GM19099 (cell line): ENCODE results near the gene FGF21.
A peak's percentile ranks its signal among the peaks of the same experiment; 100 is the strongest.

Experiments used
- POLR2A ChIP-seq: IDR thresholded peaks from 3 replicates; pipeline ENCODE4 v1.6.1; 2011; ENCODE audit warnings: low read depth; ENCODE audit not compliant: insufficient read length; ENCODE audit errors: extremely low read depth

Gene FGF21

GRCh38 chr19:48741129-48741999 is 14.0 kb upstream of the FGF21 start:
- TF ChIP-seq POLR2A: no peak

DNA sequence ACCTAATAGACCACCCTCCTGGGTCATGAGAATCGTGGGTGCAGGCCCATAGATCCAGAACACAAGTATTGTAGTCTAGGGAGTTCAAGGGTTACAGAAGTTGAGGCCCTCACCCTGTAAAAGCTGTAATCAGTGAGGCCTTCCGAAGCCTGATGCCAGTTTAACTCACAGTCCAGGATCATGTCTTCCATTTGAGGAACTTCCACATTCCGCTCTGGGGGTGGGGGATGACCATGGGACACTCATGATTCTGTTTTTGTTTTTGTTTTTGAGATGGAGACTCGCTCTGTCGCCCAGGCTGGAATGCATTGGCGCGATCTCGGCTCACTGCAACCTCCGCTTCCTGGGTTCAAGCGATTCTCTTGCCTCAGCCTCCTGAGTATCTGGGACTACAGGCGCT is 13.2 kb upstream of the FGF21 start:
- TF ChIP-seq POLR2A: no peak

GRCh38 chr19:48745208-48745995 is 9.9 kb upstream of the FGF21 start:
- no peak for TF ChIP-seq POLR2A

- no peak for TF ChIP-seq POLR2A
Measured at GRCh38 chr19:48746110-48746509, 9.2 kb upstream of the FGF21 start.

- no peak for TF ChIP-seq POLR2A
Measured at GRCh38 chr19:48746738-48747575, 8.4 kb upstream of the FGF21 start, which contains the start of gene IZUMO1. TSS of gene IZUMO1 (minus strand) at chr19:48746909. CDS start at chr19:48745859, 1,050 bp downstream.

DNA sequence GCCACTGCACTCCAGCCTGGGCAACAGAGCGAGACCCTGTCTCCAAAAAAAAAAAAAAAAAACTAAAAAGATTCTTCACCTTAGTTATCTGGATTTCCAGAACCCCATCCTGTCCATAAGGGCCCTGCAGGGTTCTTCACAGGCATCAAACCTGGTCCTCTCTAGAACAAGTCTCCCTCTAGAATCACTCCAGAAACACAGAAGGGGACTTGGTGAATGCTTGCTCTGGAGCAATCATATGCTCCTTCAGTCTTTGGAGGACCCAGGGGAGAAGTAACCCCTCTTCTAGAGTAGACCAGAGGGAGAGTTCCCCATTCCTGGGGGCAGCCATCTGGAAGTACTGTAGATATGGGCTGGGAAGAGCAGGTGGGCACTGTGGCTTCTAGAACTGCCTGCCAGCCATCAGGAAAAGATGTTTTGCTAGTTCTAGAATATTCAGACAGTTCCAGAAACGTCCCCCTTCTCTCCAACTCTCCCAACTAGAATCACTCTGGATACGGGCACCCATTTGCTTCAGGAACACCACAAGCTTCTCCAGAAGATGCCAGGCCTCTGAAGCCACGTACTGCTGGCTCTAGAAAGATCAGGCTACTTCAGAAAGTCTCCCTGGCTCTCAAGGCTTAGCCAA is 5.6 kb upstream of the FGF21 start:
- TF ChIP-seq POLR2A: no peak

GRCh38 chr19:48750351-48750750 is 5.0 kb upstream of the FGF21 start:
- no peak for TF ChIP-seq POLR2A

DNA sequence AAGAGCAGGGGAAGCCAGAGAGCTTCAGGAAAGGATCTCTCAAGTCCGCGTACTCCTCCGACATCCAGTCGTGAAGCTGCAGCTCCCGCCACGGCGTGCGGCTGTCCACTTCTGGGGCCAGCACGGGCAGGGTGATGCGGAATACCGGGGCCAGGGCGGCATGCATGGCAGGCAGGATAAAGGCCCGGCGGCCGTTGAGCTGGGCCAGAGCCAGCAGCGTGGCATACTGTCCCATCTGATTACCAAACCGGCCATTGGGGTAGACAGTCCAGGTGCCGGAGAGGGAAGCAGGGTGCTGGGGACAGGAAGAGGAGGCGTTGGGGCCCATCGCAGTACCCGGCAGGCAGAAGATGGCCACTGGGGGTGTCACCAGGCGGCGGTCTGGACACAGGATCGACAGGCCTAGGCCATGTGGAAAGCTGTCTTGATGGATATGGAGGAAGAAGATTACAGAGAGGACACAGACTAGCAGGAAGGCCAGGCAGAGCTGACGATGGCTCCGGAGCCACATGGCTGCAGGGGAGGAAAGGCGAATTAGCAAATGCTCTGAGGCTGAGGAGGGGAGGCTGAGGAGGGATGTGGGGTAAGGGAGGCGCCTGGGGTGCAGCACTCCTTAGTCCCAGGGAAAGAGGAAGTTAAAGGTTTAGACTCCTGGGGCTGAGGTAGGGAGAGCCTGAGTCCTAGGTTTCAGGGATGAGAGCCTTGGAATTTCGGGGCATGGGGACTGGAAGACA is 4.4 kb upstream of the FGF21 start:
- no peak for TF ChIP-seq POLR2A

GRCh38 chr19:48751845-48752495 is 3.4 kb upstream of the FGF21 start:
- TF ChIP-seq POLR2A: no peak

DNA sequence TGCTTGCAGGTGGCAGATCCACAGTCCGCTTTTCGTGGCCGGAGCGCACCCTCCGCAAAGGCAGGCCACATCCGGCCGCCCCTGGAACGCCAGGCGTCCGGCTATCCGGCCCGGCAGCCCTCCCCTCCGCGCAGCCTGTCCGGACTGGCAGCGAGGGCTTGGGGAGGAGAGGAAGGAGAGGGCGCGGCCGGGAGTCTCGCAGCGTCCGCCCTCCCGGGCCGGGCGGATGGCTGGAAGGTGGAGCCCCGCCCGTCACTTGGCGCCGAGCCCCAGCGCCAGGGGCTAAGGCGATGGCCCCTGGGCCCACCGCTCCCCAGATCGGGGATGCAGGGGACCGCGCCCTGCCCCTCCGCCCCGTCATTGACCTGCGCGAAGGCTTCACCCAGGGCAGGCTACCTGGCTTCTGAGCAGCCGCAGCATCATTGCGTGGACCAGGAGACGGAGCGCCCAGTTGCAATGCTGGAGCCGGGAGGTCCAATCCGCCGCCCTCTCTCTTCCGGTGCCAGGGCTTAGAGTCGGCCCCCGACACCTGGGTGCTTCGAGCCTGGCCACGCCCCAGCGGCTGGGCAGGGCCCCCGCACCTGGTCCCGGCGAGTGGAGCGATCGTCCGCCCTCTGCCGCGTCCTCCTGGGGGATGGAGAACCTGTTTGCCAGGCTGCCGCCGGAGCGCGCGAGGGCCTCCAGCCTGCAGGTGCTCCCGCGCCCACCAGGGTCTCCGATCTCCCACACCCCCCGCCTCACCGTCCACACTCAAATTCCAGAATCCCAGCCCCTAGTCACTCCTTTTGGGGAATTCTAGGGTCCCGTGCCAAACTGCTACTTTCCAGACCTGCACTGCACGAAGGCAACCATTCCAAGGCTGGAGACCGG is 2.6 kb upstream of the FGF21 start, which contains the start of gene FUT1:
Gene FUT1 (minus strand): TSS at position 146 of the 870 bp plus-strand sequence. CDS start 1,360 bp downstream, outside the sequence.
- peak; percentile 20 for TF ChIP-seq POLR2A

GRCh38 chr19:48755787-48756186 is 463 bp downstream of the FGF21 start:
- no peak for TF ChIP-seq POLR2A

DNA sequence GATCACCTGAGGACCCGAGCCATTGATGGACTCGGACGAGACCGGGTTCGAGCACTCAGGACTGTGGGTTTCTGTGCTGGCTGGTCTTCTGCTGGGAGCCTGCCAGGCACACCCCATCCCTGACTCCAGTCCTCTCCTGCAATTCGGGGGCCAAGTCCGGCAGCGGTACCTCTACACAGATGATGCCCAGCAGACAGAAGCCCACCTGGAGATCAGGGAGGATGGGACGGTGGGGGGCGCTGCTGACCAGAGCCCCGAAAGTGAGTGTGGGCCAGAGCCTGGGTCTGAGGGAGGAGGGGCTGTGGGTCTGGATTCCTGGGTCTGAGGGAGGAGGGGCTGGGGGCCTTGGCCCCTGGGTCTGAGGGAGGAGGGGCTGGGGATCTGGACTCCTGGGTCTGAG is 888 bp downstream of the FGF21 start:
- no peak for TF ChIP-seq POLR2A
